SH-SY5Y (cell line): Measurements from ENCODE around the gene TELO2.

Source experiments
- GATA2 ChIP-seq: IDR thresholded peaks from 2 replicates; pipeline ENCODE4 v1.6.1; 2011; ENCODE audit warnings: mild to moderate bottlenecking, low read depth, low read length
- GATA3 ChIP-seq: IDR thresholded peaks from 2 replicates; pipeline ENCODE4 v1.6.1; 2011; ENCODE audit warnings: low read depth, mild to moderate bottlenecking, low read length, moderate library complexity

GRCh38 chr16:1537763-1538289 is 44.7 kb downstream of the TELO2 start:
- no peak for TF ChIP-seq GATA3
- no peak for TF ChIP-seq GATA2
